LNCAP (cell line): ENCODE data around the gene PCDHGA9.
A peak's percentile ranks its signal among the peaks of the same experiment; 100 is the strongest.

Source experiments
- CTCF ChIP-seq: fragments of 450-650 bp; IDR thresholded peaks from 2 replicates; pipeline ENCODE4 v1.5.1; 2017; ENCODE audit warnings: mild to moderate bottlenecking

The PCDHGA9 gene

GRCh38 chr5:141419074-141419880 lies 16.7 kb downstream of the PCDHGA9 start:
- TF ChIP-seq CTCF = no peak

- TF ChIP-seq CTCF = peak; percentile 44
Measured at GRCh38 chr5:141420855-141421488, 18.4 kb downstream of the PCDHGA9 start, which contains the start of gene PCDHGA11. Gene PCDHGA11, plus strand, starts transcription at chr5:141421051. Its CDS starts 177 bp downstream, at chr5:141421228.

DNA sequence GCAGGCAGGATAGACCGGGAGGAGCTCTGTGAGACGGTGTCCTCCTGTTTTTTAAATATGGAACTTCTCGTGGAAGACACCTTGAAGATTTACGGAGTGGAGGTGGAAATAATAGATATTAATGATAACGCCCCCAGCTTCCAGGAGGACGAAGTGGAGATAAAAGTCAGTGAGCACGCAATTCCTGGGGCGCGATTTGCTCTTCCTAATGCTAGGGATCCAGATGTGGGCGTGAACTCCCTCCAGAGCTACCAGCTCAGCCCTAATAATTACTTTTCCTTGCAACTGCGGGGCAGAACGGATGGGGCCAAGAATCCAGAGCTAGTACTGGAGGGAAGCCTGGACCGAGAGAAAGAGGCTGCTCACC lies 18.9 kb downstream of the PCDHGA9 start:
- no peak for TF ChIP-seq CTCF

DNA sequence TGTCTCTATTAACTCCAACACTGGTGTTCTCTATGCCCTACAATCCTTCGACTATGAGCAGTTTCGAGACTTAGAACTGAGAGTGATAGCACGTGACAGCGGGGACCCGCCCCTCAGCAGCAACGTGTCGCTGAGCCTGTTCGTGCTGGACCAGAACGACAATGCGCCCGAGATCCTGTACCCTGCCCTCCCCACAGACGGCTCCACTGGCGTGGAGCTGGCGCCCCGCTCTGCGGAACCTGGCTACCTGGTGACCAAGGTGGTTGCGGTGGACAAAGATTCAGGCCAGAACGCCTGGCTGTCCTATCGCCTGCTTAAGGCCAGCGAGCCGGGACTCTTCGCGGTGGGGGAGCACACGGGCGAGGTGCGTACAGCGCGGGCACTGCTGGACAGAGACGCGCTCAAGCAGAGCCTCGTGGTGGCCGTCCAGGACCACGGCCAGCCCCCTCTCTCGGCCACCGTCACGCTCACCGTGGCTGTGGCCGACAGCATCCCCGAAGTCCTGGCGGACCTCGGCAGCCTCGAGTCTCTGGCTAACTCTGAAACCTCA lies 20.2 kb downstream of the PCDHGA9 start:
- no peak for TF ChIP-seq CTCF

DNA sequence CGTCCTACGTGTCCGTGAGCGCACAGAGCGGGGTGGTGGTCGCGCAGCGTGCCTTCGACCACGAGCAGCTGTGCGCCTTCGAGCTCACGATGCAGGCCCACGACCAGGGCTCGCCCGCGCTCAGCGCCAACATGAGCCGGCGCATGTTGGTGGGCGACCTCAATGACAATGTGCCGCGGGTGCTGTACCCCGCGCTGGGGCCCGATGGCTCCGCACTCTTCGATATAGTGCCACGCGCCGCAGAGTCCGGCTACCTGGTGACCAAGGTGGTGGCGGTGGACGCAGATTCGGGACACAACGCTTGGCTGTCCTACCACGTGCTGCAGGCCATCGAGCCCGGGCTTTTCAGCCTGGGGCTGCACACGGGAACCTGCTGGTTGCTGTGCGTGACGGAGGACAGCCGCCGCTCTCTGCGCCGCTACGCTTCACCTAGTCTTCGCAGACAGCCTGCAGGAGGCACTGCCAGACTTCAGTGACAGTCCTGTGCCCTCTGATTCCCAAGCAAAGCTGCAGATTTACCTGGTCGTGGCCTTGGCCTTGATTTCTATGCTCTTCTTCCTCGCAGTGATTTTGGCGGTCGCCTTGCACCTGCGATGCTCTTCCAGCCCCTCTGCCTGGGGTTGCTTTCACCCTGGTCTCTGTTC lies 25.3 kb downstream of the PCDHGA9 start:
- no peak for TF ChIP-seq CTCF

GRCh38 chr5:141430332-141431113 lies 27.9 kb downstream of the PCDHGA9 start, which contains the start of gene PCDHGA12:
Gene PCDHGA12, plus strand, starts transcription at chr5:141430507. Its CDS starts 253 bp downstream, at chr5:141430760.
- peak; percentile 62 for TF ChIP-seq CTCF

- TF ChIP-seq CTCF = no peak
Measured at GRCh38 chr5:141431286-141431685, 28.7 kb downstream of the PCDHGA9 start.
